Fibroblast of skin of back (primary cell): ENCODE results near the gene SLC25A25.
A peak's percentile ranks its signal among the peaks of the same experiment; 100 is the strongest.
"Not testable (repeated sequence)": the region's sequence is repeated elsewhere in the genome, so short reads cannot be mapped to it uniquely, and the experiment has no call there.

Experiments used
- DNase-seq: peaks from one replicate; pipeline ENCODE4 v3.0.0-alpha.2; 2013

Gene SLC25A25

DNA sequence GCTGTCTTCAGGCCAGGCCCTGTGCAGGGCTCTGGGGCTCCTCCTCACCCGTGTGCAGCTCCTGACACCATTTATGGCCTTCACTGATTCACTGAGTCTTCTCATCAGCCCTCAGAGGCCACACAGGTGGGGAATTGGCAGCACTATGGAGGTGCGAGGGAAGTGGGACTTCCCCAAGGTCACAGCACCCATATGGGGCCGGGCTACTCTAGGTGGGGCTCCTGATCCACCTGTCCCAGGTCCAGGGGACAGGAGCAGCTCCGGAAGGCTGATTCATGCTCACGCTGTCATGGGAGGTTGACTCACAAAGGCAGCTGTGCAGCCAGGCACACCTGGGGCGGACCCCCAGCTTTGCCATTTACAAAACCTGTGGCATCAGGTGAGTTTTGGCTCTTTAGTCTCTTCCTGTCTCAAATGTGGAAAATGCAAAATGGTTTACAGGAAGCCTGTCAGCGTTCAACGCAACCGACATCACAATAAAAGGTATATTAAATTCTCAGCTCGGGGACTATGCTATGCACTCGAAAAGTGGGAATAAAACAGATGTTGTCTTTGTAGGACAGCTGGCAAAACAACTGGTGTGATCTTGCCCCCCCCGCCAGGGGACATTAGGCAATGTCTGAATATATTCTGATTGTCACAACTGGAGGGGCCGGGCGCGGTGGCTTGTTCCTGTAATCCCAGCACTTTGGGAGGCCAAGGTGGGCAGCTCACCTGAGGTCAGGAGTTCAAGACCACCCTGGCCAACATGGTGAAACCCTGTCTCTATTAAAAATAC, 15.9 kb upstream of the SLC25A25 start:
- no peak for DNase-seq

DNA sequence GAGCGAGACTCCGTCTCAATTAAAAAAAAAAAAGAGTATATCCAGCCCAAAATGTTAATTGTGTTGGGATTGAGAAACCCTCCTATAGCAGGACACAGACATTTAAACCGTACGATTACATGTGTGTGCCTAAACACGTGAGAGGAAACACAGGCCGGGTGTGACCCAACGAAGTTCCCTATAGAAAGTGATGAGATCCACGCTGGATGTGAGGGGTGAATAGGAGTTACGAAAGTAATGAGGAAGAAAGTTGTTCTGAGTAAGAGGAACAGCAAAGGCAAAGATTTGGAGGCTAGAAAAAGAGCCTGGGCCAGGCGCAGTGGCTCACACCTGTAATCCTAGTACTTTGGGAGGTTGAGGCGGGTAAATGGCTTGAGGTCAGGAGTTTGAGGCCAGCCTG, 14.5 kb upstream of the SLC25A25 start:
- DNase-seq = no peak

DNA sequence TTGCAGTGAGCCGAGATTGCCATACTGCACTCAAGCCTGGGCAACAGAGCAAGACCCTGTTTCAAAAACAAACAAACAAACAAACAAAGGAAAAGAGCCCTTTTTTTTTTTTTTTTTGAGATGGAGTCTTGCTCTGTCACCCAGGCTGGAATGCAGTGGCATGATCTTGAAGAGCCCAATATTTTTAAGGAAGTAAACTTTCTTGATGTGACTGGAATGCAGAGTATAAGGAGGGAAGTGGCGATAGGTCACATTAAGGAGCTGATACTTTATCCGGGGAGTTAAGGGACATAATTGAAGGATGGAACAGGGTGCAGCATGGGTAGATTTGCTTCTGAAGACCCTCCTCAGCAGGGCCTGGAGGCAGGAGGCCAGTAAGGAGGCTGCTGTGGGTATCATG, 13.9 kb upstream of the SLC25A25 start:
- DNase-seq = no peak

DNA sequence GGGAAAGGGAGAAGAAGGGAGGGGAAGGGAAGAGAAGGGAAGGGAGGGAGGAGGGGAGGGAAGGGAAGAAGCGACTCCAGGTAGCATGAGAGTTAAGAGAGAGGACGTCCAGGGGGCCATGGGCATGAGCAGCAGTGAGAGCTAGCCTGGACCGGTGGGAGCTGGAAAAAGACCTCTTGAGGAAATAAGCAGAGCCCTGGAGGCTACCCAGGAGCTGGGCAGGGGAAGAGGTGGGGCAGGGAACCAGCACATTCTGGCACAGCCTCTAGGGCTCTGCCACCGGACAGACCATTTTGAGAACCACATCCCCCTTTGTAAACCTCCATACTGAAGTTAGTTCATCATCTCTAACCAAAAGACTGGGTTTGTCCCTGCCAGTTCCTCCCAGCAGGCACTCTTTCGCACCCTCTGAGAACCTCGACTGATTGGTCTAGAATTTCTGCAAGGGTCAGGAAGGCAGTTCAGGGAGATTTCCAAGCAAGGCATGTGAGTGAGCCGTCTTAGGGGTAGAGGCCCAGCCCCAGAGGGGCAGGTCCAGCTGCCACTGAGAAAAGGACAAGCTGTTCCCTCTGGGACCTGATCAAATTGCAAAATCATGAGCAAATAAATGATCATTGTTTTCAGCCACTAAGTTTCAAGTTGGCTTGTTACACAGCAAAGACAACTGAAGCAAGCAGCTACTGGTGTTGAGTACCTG, 12.5 kb upstream of the SLC25A25 start:
- DNase-seq = no peak

DNA sequence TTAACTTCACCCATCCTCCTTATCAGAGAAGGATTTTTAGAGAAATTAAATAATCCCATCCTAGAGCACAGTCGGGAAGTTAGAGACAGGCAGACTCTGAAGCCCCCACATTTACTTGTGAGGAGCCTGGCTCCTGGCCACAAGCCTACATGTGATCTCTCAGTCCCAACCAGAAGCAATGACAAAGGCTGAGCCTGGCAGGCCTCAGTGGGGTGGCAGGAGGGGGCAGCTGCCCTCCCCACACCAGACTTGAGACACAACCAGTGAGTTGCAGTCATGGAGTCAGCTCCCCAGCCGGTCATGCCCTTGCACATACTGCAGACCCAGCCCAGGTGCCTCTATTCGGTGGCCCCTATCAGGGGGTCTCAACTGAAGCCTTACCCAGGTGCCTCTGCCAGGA, 11.9 kb upstream of the SLC25A25 start:
- no peak for DNase-seq

DNA sequence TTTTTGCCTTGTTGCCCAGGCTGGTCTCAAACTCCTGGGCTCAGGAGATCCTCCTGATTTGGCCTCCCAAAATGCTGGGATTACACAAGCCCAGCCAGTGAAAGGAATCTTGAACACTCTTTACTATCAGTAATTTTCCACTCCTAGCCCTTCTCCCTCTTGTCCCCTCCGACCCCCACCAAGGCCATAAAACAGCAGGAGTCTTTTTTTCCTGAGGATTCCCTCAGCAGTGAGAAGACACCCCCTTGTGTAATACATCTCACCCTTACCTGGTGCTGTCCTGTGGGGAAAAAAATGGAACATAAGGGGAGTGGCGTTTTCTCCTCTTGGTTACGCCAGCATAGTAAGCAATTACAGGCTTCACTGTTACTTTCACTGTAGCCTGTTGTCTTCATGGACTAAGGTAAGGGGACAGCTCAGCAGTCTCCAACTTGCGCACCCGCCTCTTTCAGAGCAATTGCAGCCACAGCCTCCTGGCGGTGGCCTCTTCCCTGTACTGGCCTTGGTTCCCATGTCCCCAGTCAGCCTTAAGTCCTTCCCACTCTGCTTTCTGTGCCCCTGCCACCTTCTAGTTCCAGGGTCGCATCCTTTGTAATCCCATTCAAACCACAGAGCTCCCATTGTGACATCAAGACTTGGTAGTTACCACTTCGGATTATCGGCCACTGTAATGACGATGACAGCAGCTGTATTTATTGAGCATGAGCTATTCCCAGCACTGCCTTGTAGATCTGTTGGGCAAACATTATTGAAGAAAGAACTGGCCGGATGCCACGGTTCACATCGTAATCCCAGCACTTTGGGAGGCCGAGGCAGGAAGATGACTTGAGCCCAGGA, 10.9 kb upstream of the SLC25A25 start:
- DNase-seq = no peak

DNA sequence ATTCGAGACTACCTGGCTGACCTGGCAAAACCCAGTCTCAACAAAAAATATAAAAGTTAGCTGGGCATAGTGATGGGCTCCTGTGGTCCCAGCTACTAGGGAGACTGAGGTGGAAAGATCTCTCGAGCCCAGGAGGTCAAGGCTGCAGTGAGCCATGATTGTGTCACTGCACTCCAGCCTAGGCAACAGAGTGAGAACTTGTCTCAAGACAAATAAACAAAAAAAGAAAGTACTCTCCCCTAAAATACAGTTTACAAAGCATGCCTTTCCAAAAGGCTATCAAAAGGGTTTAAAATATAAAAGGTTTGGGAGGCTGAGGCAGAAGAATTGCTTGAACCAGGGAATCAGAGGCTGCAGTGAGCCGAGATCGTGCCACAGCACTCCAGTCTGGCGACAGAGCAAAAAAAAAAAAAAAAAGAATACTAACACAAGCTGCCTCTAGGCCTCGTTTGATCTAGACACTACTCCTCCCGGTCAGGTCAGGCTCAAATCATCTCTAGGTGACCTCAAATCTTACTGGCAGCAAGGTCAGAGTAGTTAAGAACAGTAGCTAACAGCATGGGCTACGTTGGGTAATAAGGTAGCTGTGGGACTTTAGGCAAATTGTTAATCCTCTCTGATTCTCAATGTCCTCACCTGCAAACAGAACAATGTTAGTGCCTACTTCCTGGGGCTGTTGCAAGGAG, 10.2 kb upstream of the SLC25A25 start:
- DNase-seq = no peak

DNA sequence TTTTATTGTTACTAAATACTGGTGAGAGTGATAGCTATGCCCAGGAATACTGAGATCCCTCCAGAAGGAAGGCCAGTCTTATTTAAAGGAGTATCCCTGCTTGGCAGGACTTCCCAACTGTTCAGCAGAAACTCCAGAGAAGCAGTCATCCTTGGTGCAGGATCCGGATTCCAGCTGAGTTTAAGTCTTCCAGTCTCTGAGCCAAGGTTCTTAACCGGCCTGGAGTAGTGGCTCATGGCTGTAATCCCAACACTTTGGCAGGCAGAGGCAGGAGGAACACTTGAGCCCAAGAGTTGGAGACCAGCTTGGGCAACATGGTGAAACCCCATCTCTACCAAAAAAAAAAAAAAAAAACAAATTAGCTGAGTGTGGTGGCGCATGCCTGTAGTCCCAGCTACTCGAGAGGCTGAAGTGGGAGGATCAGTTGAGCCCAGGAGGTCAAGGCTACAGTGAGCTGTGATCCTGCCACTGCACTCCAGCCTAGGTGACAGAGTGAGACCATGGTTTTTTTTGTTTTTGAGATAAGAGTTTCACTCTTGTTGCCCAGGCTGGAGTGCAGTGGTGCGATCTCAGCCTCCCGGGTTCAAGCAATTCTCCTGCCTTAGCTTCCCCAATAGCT, 8.6 kb upstream of the SLC25A25 start:
- no peak for DNase-seq

DNA sequence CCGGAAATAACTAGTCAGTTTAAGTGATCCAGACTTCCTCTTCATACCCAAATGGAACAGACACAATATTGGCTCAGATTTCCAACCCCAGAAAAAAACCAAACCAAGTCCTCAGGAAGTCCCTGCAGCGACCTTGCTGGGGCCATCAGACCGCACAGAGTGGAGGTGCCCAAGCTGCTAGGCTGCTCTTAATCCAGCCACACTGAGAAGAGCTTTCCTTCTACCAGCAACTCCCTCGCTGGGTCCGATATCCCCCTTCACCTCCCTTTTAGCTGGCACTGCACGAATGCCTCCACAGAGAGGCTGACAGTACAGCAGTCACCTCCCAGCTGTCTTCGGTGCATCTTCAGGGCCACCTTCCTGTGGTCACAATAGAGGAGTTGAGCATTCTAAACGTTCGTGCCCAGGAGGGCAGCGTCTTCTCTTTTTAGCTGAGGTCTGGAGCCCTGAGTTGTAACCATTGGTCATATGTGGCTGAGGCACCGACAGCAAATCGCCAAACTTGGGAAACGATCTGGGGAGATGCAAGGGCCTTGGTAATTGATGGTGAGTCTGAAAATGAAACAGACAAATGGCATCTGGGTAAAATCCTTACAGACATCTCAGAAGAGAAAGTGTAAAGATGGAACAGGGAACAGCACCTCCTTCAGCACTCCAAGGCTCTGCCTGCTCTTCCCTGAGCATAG, 6.6 kb upstream of the SLC25A25 start:
- no peak for DNase-seq

DNA sequence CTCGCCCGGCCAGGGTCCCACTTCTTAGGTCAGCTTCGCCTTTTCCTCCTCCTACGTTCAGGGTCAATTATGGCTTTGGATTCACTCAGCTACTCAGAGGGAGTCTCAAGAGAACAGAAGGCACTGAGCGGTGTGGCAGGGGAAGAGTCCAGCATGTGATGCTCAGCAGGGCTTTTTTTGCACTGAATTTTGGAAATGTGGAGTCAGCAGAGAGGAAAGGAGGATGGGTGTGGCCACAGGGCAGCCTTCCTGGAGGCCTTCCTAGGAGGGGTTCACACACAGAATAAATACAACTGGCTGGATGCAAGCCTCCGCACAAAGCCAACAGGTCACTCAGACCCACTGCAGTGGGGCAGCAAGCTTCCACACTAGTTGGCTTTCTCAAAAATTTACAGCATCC, 5.8 kb upstream of the SLC25A25 start:
- no peak for DNase-seq

DNA sequence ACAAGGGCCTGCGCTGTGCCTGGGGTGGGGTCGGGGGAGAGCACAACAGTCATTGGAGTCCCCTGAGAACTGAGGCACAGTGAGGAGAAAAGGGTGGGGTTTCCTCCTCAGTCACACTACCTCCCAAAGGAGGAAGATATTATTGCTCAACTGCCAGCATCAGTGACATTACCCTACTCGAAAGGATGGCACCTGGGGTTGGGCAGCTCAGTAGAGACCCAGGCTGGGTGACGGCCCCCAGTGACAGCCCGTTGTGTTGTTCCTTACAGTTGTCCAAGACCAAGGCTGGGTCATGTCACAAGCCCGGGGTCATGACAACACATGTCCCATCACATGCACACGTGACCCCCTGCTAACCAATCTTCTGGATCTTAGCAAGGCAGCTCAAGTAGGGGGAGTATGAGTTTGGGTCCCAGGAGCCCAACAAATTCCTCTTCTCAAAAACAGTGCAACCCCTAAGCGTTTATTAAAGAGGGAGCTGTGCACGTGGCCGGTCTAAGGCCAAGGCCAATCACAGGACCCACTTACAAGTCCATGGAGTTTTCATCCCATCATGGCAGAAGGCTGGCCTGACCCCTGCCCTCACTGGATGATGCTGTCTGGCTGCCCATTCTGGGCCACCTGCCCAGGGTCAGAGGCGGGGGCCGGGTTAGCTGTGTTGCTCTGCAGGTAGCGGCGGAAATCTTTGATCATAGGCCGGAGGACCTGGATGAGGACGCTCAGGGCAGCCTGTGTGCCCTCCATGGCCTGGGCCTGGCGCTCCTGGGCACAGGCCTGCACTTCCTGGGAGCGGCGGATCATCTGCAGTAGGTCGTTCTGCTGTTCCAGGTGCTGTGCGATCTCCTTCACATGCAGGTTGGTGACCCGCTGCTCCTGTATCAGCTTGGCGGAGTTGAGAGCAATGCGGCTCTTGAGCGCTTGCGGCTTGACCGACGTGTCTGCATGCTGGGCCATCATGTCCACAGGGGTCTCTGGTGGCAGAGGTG, 4.9 kb upstream of the SLC25A25 start:
- DNase-seq = no peak

DNA sequence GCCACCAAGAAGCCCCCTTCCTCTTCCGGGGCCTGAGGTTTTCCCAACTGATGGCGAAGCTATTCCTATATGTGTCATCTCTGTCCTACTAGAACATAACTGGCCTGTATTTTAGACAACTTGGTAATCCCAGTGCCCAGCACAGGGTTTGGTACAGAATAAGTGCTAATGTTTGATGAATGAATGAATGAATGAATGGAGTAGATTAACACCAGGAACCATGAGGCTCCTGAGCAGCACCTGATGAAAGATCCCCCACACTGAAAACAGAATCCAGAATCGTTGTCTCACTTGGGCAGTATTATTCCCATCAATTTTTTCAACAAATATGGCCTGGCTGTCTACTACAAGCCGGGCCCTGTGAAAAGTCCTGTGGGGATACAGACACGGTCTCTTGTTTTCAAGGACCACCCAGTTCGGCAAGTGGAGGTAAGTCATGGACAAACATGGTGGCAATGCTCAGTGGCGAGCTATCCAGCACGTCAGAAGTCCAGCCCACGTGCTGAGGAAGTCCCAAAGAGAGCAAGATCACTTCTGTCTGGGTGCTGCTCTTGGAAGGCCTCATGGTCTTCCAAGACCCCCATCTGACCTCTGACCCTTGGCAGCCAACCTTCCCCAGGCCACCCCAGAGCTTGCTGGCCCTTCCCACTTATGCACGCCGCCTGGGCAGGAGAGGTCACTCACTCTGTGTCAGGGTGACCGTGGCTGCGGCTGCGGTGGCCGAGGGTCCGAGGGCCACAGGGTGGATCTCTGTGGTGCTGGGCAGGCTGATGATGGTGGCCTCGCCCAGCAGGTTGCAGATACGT, 1.9 kb upstream of the SLC25A25 start:
- DNase-seq = no peak

DNA sequence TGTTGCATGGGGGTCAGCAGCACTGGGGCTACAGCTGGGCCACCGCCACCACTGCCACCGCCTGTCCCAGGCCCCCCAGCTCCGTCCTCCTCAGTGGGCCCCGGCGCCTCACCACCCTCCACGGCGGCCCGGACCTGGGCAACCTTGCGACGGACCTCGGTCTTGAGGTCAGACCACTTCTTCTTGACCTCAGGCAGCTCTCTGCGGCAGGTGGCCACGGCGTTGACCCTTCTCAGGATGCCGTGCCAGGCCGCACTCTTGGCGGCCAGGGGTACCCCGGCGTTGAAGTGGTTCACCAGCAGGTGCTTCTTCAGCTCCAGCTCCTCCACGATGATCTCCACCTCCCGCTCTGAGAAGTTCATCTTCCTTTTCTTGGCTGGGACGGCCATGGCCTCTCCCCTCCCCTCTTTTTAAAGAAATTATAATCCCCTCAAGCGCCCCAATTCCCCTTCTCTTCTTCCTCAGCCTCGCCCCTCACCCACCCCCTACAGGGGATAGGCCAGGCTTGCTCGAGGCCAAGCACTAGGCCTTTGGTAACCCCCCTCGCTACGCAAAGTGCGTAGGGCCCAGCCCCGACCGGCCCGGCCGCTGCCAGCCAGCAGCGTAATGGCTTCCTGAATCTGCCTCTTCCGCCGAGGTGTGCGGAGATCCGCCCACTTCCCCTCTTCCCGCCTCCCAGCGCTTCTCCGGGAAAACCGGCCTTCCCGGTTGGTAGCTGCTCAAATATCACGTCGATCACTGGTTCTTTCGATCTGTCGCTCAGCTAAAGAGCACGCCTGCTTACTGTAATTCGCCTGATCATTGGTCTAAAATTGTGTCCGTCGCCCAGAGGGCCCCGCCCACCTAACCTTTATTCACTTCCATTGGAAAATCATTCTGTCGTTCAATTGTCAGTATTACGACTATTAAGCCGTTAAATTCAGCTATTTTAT, 1.1 kb upstream of the SLC25A25 start, which contains the start of gene NAIF1:
TSS of gene NAIF1 (minus strand) at position 608 of the 932 bp plus-strand sequence. CDS start at position 389, 219 bp downstream.
- DNase-seq = peak; percentile 100

DNA sequence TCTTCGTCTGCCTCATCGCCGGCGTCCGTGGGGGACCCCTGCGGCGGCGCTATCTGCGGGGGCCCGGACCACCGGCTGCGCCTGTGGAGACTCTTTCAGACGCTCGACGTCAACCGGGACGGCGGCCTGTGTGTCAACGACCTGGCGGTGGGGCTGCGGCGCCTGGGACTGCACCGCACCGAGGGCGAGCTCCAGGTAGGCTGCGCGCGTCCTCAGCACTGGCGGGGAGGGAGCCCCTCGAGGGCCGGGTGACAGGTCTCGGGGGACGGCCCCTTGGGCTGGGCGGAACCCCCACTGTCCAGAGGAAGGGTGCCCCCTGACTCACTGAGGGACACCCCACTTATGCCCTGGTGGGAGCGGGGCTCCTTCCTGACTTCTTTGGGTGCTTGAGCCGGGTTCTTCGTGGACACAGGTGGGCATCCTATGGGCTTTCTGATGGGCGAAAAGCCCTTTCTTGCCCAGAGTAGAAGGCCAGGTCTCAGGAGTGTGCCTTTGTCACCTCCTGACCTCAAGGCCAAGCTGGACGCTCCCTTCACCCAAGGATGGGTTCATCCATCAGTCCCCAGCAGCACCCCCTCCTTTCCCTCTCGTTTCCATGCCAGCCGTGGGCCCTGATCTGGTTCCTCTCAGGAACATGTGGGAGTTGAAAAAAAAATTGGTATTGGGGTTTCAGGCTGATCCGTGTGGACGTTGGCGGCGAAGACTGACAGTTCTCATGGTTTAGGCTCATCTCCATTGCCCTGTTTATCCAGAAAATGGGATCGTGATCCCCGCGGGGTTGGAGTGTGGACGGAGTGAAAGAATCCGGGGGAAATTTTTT, 564 bp downstream of the SLC25A25 start:
- DNase-seq = no peak

DNA sequence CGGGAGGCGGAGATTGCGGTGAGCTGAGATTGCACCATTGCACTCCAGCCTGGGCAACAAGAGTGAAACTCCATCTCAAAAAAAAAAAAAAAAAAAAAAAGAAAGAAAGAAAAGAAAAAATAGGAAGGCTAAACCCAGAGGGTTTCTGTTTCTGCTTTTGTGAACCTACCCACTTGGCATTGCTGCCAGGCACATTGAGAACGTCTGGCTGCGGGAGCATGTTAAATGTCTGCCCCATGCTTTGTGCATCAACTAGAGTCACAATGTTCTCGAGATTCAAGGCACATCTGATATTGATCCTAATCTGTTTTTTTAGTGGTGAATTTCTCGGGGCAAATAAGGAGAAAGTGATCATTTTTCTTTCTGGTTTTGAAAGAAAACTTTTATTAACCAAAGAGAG, 2.8 kb downstream of the SLC25A25 start:
- DNase-seq = no peak

DNA sequence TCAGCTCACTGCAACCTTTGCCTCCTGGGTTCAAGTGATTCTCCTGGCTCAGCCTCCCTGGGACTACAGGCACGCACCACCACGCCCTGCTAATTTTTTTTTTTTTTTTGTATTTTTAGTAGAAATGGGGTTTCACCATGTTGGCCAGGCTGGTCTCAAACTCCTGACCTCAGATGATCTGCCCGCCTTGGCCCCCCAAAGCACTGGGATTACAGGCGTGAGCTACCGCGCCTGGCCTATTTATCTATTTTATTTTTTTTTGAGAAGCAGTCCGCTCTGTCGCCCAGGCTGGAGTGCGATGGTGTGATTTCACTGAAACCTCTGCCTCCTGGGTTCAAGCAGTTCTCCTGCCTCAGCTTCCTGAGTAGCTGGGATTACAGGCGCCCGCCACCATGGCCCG, 3.4 kb downstream of the SLC25A25 start:
- not testable (repeated sequence) for DNase-seq
